K562 (cell line): ENCODE measurements around the gene ADGRF1.

Source experiments
- CEBPB ChIP-seq: fragments of 450-650 bp; IDR thresholded peaks from 2 replicates; pipeline ENCODE4 v1.6.1; 2016; ENCODE audit warnings: missing genetic modification characterization, missing compliant biosample characterization
- CREB1 ChIP-seq, 2 experiments: sonication (generic) in 1 of 2; formaldehyde crosslinking in 1 of 2; IDR thresholded peaks; 2 replicates each; pipeline versions ENCODE4 v1.6.1 to v1.8.0; 2012 to 2022; ENCODE audit warnings: inconsistent platforms in 1 of 2, mild to moderate bottlenecking in 1 of 2, missing genetic modification reagents in 1 of 2, moderate library complexity in 1 of 2
- CTBP1 ChIP-seq: fragments of 450-650 bp; IDR thresholded peaks from 2 replicates; pipeline ENCODE4 v1.6.1; 2016; ENCODE audit warnings: borderline replicate concordance
- CTCF ChIP-seq, 3 experiments: IDR thresholded peaks in 2 of 3; conservative IDR thresholded peaks in 1 of 3; 2 replicates each; pipeline ENCODE4 v1.5.1; 2011 to 2012; ENCODE audit warnings: low read length in 3 of 3, mild to moderate bottlenecking in 3 of 3, control low read depth in 2 of 3, improper control_type of control experiment in 1 of 3, inconsistent platforms in 1 of 3, low read depth in 1 of 3, mixed read lengths in 1 of 3, moderate library complexity in 1 of 3; ENCODE audit not compliant: insufficient read depth in 2 of 3
- FOS ChIP-seq: IDR thresholded peaks from 3 replicates; pipeline ENCODE4 v1.6.1; 2011; ENCODE audit not compliant: insufficient read length; ENCODE audit errors: extremely low read depth
- IRF9 ChIP-seq: fragments of 450-650 bp; IDR thresholded peaks from 2 replicates; pipeline ENCODE4 v1.6.1; 2016; ENCODE audit warnings: missing biosample characterization, missing genetic modification characterization
- JUN ChIP-seq, 2 experiments: sonication (generic) in 1 of 2; formaldehyde crosslinking in 1 of 2; IDR thresholded peaks; 2 replicates each; pipeline versions ENCODE4 v1.6.1 to v1.8.0; 2012 to 2022; ENCODE audit warnings: borderline replicate concordance in 2 of 2, mild to moderate bottlenecking in 2 of 2, improper control_type of control experiment in 1 of 2, low read depth in 1 of 2, low read length in 1 of 2, missing genetic modification reagents in 1 of 2
- JUND ChIP-seq, 2 experiments: IDR thresholded peaks; 2 replicates in 1 of 2; 3 replicates in 1 of 2; pipeline ENCODE4 v1.6.1; 2011; ENCODE audit warnings: borderline replicate concordance in 2 of 2, low read depth in 2 of 2, low read length in 2 of 2, improper control_type of control experiment in 1 of 2, missing biosample characterization in 1 of 2, missing genetic modification characterization in 1 of 2, missing genetic modification reagents in 1 of 2
- NCOA1 ChIP-seq: fragments of 450-650 bp; IDR thresholded peaks from 2 replicates; pipeline ENCODE4 v1.6.1; 2016; ENCODE audit warnings: low read depth
- ZNF24 ChIP-seq: fragments of 450-650 bp; IDR thresholded peaks from 2 replicates; pipeline ENCODE4 v1.6.1; 2016
- ZNF584 ChIP-seq: fragments of 200-800 bp; sonication (Bioruptor generic); IDR thresholded peaks from 2 replicates; pipeline ENCODE4 v1.6.1; 2016; ENCODE audit warnings: low read depth, mild to moderate bottlenecking, missing genetic modification characterization, missing compliant biosample characterization
- ZNF639 ChIP-seq, 2 experiments: fragments of 200-800 bp in 1 of 2; sonication (Bioruptor generic) in 1 of 2; sonication (generic) in 1 of 2; formaldehyde crosslinking in 1 of 2; IDR thresholded peaks in 1 of 2; conservative IDR thresholded peaks in 1 of 2; 2 replicates each; pipeline versions ENCODE4 v1.5.0 to v1.6.1; 2016 to 2020; ENCODE audit warnings: missing compliant biosample characterization in 1 of 2, missing genetic modification characterization in 1 of 2, missing genetic modification reagents in 1 of 2
- TF ChIP-seq, protein P1 (sequence below), 3 experiments: fragments of 200-800 bp in 1 of 3; fragments of 250-450 bp in 1 of 3; fragments of 450-650 bp in 1 of 3; sonication (Bioruptor Pico) in 1 of 3; sonication (Bioruptor generic) in 1 of 3; formaldehyde crosslinking in 1 of 3; IDR thresholded peaks; 2 replicates each; pipeline versions ENCODE4 v1.6.1 to v1.8.0; 2016 to 2022; ENCODE audit warnings: mild to moderate bottlenecking in 2 of 3, missing genetic modification characterization in 2 of 3, missing compliant biosample characterization in 1 of 3, moderate library complexity in 1 of 3

DNA sequence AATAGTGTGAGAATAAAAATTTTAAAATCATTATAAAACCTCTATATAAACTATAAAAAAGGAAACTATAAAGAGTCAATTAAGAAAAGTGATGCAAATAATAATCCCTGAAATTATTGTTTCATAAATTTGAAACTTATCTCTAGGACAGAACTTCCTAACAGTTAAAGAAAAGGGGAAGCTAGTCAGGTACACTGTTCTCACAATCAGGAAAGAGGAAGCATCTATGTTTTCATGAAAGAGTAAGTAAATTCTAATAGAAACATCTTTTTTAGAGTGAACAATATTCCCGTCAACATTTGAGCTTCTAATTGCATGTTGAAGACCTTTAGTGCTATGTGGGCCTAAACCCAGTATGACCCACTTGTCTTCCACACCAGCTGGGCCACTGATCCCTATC is 1.2 kb upstream of the ADGRF1 start:
- no peak for TF ChIP-seq NCOA1
- TF ChIP-seq ZNF639 (CRISPR knock-in tag; conservative IDR thresholded peaks at IDR 0.05 in 1 of 2, IDR thresholded peaks at IDR 0.05 in 1 of 2), result no peak
- TF ChIP-seq ZNF24, result no peak
- no peak for TF ChIP-seq CTBP1
- TF ChIP-seq, protein P1, sequence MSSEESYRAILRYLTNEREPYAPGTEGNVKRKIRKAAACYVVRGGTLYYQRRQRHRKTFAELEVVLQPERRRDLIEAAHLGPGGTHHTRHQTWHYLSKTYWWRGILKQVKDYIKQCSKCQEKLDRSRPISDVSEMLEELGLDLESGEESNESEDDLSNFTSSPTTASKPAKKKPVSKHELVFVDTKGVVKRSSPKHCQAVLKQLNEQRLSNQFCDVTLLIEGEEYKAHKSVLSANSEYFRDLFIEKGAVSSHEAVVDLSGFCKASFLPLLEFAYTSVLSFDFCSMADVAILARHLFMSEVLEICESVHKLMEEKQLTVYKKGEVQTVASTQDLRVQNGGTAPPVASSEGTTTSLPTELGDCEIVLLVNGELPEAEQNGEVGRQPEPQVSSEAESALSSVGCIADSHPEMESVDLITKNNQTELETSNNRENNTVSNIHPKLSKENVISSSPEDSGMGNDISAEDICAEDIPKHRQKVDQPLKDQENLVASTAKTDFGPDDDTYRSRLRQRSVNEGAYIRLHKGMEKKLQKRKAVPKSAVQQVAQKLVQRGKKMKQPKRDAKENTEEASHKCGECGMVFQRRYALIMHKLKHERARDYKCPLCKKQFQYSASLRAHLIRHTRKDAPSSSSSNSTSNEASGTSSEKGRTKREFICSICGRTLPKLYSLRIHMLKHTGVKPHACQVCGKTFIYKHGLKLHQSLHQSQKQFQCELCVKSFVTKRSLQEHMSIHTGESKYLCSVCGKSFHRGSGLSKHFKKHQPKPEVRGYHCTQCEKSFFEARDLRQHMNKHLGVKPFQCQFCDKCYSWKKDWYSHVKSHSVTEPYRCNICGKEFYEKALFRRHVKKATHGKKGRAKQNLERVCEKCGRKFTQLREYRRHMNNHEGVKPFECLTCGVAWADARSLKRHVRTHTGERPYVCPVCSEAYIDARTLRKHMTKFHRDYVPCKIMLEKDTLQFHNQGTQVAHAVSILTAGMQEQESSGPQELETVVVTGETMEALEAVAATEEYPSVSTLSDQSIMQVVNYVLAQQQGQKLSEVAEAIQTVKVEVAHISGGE (CRISPR knock-in tag; IDR thresholded peaks at IDR 0.05), result no peak
- no peak for TF ChIP-seq IRF9
- no peak for TF ChIP-seq JUN (IDR thresholded peaks at IDR 0.05; ENCODE audit: borderline replicate concordance, low read depth, low read length)
- no peak for TF ChIP-seq JUN (CRISPR knock-in tag; IDR thresholded peaks at IDR 0.05; ENCODE audit: borderline replicate concordance)
- TF ChIP-seq ZNF584 (CRISPR knock-in tag), result no peak
- no peak for TF ChIP-seq JUND (IDR thresholded peaks at IDR 0.05; ENCODE audit: borderline replicate concordance, low read depth, low read length)
- TF ChIP-seq JUND (tag; IDR thresholded peaks at IDR 0.05; ENCODE audit: borderline replicate concordance, low read depth, low read length), result no peak
- TF ChIP-seq CTCF (IDR thresholded peaks at IDR 0.05 in 2 of 3, conservative IDR thresholded peaks at IDR 0.05 in 1 of 3; ENCODE audit: insufficient read depth in 2 of 3, low read depth in 1 of 3, low read length in 3 of 3), result no peak
- TF ChIP-seq CEBPB (tag), result no peak
- TF ChIP-seq FOS, result no peak
- no peak for TF ChIP-seq CREB1 (IDR thresholded peaks at IDR 0.05)
- TF ChIP-seq CREB1 (CRISPR knock-in tag; IDR thresholded peaks at IDR 0.05), result no peak
